ENCODE measurements around the gene SPOCK1.
"Not testable (repeated sequence)": the region's sequence is repeated elsewhere in the genome, so short reads cannot be mapped to it uniquely, and the experiment has no call there.

The SPOCK1 gene

GRCh38 chr5:137259115-137259514 lies 240.0 kb downstream of the SPOCK1 start:
- DNase-seq = not testable (repeated sequence)

GRCh38 chr5:137254119-137255090 lies 244.7 kb downstream of the SPOCK1 start:
- DNase-seq = no peak

GRCh38 chr5:137252512-137252911 lies 246.6 kb downstream of the SPOCK1 start:
- no peak for DNase-seq

DNA sequence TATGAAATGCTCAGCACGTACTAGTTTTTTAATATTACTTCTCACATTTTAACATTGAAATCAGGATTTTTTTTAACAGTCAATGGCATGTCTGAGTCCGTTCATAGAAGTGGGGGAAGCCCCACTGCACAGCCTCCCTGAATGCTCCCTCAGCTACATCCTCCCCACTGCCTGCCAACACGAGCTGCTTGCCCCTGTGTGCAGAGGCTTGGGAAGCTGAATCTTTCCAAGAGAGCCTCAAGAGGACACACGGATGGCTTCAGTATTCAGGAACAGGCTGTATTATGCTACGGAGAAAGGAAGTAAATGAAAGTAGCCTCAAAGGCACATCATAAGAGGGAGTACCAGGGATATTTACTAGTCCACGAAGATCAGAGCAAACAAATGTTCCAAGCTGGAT lies 248.7 kb downstream of the SPOCK1 start:
- DNase-seq = no peak

DNA sequence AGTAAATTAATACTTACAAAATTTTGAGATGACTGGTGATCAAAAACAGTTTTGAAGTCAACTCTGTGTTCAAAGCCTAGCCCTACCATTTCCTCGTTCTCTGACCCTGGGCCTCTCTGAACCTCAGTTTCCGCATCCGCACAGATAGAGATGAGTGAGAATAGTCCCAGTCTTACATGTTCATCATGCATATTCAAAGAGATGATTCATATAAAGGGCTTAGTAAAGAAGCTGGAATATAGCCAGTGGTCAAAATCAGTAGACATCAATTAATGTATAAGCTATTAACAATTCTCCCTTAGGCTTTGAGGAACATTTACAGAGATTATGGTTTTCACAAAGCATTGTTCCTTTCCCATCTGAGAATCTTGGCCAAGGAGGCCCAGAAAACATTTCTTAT lies 250.6 kb downstream of the SPOCK1 start:
- no peak for DNase-seq

DNA sequence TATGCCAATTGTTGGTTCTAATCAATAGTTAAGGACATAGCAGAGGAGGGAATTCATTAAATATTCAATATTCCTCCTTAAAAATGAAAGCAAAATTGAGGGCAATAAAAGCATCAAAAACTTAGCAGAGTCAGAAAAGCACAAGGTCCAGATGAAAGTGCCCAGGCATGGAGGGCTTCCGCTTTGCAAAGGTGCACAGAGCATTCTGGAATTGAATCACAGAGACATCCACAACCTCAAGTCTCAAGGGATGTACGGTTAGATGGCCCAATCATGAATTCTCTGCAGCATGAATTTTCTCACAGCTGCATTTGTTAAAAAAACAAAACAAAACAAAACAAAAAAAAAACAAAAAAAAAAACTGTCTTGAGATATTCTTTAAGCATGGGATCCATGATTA lies 253.7 kb downstream of the SPOCK1 start:
- no peak for DNase-seq

DNA sequence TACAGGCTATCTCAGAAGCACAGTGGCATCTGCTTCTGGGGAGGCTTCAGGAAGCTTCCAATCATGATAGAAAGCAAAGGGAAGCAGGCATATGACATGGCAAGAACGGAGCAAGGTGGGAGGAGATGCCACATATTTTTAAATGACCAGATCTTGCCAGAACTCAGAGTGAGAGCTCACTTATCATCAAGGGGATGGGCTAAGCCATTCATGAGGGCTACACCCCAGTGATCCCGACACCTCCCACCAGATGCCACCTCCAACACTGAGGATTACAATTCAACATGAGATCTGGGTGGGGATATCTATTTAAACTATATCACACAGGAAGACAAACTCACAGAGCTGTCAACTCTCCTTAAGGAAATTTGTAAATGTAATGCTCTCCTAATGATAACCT lies 258.8 kb downstream of the SPOCK1 start:
- no peak for DNase-seq

- peak; percentile 76 for DNase-seq
These were observed 262.1 kb downstream of the SPOCK1 start for GRCh38 chr5:137236849-137237507.

GRCh38 chr5:137236252-137236651 lies 262.9 kb downstream of the SPOCK1 start:
- DNase-seq = no peak

DNA sequence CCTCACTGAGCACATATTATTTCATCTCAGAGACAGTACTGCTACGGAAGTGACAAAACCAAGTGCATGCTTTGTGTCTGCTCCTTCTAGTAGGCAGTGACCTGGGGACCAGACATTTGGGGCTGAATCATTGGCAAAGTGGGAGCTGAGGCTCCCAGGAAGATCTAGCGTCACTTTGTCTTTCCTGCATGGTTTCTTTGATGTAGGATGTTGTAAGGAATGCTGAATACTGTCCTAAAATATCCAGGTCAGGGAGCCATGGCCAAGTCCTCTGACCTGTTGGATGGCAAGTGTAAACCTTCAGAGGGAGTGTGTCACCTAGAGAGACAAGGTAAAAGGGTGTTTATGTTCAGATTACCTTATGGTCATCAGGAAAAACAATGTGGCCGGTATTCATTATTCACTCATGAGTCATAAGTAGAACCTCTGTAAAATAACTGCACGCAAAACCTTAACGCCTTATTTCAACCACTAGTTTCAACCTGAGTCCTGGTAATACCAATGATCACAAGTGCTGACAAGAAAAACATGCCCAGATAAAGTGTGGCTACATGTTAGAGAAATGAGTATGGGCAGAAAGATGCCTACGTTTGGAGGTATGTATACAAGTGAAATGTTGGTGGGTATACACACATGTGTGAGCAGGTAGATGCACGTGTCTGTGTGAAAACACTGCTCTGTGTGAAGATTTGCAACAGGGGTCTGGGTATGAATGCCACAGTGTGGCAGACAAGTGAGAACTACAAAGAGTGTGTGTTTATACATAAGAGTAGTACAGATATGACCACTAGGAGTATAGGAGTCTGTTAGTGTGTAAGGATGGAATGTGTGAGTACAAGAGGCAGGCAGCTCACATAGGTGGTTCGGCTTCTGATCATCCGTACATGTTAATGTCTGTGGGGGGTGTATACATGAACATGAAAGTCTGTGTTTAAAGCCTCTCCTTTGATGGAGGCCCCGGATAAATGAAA lies 263.9 kb downstream of the SPOCK1 start:
- no peak for DNase-seq

GRCh38 chr5:137233726-137234125 lies 265.4 kb downstream of the SPOCK1 start:
- DNase-seq = no peak

DNA sequence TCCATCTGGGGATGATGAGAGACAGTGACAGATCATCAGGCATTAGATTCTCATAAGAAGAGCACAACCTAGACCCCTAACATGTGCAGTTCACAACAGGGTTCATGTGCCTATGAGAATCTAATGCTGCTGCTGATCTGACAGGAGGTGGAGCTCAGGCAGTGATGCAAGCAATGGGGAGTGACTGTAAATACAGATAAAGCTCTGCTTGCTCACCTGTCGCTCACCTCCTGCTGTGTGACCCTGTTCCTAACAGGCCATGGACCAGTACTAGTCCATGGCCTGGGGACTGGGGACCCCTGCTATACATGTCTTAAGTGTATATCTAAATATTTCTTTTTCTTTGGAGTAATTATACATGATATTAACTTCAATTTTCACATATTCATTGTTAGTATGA lies 265.8 kb downstream of the SPOCK1 start:
- not testable (repeated sequence) for DNase-seq

DNA sequence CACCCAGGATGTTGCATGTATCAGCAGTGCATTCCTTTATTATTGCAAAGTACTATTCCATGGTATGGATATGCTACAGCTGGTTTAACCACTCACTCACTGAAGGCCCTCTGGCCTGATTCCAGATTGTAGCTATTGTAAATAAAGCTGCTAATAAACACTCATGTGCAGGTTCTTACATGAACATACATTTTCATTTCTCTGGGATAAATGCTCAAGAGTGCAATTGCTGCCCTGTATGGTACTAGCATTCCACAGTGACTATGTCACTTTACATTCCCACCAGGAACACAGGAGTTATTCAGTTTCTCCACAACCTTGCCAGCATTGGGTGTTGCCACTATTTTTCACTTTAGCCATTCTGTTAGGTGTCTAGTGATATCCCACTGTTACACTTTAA lies 267.6 kb downstream of the SPOCK1 start:
- DNase-seq = no peak

DNA sequence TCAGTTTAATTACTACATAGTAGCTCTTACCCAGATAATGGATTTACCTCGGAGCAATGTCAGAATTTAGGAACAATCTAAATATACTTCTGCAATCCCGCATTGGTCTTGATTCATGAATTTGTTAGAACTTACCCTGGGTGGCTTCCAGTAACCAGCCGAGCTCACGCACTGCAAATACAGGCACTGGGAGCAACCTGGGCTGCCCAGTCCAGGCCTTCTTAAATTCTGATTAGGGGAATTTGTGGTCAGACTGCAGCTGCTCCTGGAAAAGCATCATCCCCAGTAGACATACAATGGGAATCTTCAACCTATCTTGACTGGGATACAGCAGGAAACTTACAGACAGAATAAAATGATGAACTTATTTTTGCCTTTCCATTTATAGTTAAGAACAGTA lies 270.3 kb downstream of the SPOCK1 start:
- DNase-seq = no peak

DNA sequence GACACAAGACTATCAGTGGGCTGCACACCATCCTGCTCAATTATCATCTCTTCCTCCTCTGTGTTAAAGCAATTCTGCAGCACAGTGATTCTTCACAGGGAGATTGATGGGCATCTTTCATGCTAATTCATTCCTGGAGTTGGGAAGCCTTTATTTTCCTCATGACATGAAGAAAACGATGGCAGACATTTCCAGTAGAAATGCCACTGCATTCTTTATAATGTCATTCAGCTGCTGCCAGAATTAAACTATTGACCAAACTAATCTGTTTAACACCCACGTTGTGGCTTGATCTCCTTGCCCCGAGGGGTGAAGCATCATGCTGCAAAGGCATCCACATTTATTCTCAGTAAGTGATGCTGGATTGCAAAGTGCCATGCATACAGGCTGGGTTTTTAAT lies 273.0 kb downstream of the SPOCK1 start:
- DNase-seq = no peak

DNA sequence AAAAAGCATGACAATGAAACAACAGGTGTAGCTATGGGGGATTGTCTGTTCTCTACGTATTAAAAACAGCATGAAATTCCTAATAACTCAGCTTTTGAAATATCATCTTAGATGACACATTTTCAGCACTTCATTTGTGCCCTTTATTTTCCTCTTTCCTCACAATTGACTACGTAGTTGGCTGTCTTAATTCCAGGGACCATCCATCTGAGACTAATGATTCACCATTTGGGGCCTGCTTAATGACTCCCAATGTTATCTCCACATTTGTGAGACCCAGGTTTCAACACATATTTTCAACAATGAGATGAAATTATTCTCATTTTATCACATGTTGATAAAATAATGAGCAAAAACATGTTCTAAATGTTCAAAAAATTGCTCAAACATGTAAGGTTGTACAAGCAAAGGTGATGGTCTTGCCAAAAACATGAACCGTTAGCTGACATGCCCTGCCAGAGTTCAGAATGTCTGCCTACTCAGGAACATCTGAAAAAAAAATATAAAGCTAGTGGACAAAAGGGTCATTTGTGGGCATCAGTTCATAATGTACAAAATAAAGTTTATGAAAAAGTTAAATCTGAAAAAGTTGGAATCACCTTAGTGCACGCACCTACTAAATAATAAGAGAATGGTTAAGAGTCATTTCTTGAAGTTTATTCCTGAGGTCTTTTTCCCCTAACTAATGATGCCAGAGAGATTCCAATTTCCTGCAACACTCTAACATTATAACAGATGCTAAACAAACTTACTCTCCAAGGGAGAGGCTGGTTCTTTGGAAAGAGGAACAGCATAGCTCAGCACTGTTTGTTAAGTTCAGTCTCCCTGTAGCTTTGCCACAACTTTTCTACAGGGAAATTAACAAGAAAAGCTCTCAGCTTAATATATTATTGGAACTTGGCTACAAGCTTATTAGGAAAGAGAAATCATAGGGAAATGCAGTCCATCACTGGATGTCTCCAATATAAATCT lies 275.5 kb downstream of the SPOCK1 start:
- DNase-seq = no peak

DNA sequence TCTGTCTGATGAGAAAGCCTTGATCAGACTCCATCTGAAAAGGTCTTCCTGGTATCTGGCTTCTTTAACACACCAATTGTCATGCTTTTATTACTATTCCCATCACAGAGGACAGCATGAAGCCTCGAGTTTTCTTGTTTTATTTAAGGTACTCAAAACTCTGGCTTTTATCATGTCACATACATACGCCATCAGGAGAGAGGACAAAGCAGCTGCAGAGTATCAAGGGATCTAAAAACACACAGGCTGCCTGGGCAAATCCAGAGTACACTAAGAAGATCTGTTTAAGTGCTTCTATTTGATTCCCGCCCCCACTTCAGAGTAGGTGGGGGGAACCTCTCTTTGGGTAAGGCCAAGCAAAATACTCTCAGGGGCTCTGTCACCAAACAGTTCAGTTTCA lies 277.2 kb downstream of the SPOCK1 start:
- DNase-seq = no peak

- peak; percentile 63 for DNase-seq
These were observed 278.6 kb downstream of the SPOCK1 start for GRCh38 chr5:137220523-137220927.

- DNase-seq = no peak
These were observed 280.2 kb downstream of the SPOCK1 start for GRCh38 chr5:137218896-137219295.

- DNase-seq = no peak
These were observed 280.7 kb downstream of the SPOCK1 start for GRCh38 chr5:137218471-137218870.

DNA sequence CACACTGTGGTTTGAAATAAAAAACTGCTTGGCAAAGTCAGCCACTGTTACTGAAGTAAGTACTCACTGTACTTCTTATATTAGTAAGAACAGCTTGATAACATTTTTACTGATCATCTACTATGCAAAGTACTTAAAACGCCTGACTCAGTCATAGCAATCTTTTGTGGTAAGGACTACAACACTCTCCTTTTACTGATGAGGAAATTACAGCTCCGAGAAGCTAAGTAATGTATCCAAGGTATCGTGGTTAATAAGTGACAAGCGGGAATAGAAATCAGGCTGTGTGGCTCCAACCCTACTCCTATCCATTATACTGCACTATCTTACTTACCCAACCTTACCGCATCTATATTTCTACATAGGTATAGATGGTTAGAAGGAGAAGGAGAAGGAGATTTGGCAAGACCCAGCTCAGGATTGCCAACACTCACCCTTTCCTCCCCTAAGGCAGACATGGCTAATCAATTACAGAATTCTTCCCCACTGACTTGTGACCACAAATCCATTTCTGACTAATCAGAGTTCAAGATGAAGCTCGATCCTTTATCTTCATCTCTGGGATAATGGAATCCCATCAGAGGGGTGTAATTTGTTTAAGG lies 281.4 kb downstream of the SPOCK1 start:
- DNase-seq = no peak
